GM12874 (cell line): ENCODE measurements around the gene FGF4.

Experiments
- TF ChIP-seq, protein P1 (sequence below): IDR thresholded peaks from 2 replicates; pipeline ENCODE4 v1.5.1; 2011; ENCODE audit warnings: low read depth, mild to moderate bottlenecking, control low read depth, low read length, moderate library complexity; ENCODE audit not compliant: insufficient read depth

The FGF4 gene

DNA sequence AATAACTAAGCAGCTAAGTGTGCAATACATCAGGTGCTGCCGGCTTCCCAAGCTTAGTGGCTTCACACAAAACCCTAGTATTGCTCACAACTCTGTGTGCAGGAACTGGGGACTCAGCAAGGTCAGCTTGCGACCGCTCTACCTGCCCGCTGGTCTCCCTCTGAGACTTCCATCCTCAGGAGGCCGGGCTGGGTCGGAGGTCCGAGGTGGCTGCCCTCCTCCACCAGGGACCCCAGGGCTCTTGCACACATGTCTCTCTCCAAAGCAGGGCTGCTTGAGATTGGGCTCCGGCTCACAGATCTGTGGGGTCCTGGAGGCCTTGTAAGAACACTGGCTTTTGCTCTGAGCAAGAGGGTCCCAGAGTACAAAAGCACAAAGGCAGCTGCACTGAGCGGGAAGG, 45.9 kb downstream of the FGF4 start:
- TF ChIP-seq, protein P1, sequence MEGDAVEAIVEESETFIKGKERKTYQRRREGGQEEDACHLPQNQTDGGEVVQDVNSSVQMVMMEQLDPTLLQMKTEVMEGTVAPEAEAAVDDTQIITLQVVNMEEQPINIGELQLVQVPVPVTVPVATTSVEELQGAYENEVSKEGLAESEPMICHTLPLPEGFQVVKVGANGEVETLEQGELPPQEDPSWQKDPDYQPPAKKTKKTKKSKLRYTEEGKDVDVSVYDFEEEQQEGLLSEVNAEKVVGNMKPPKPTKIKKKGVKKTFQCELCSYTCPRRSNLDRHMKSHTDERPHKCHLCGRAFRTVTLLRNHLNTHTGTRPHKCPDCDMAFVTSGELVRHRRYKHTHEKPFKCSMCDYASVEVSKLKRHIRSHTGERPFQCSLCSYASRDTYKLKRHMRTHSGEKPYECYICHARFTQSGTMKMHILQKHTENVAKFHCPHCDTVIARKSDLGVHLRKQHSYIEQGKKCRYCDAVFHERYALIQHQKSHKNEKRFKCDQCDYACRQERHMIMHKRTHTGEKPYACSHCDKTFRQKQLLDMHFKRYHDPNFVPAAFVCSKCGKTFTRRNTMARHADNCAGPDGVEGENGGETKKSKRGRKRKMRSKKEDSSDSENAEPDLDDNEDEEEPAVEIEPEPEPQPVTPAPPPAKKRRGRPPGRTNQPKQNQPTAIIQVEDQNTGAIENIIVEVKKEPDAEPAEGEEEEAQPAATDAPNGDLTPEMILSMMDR, result no peak

DNA sequence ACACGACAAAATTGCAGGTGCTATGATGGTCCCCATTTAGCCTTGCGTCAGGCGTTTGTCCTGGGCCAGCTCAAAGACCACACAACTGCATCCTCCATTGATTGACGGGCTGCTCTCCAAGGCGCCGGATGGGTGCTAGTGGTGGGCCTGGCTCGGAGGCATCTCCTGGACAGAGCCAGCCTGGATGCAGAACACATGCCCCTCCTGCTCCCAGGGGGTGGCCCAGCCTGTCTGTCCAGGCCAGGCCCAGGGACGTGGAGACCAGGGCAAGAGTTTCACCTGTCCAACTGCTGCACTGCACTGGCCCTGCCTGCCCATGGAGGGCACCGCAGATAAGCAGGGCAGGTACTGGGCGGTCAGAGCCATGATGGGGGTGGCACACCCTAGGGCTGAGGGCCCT, 47.9 kb downstream of the FGF4 start:
- TF ChIP-seq, protein P1, result no peak

- TF ChIP-seq, protein P1, result no peak
Measured at GRCh38 chr11:69726481-69726880, 48.7 kb downstream of the FGF4 start.

DNA sequence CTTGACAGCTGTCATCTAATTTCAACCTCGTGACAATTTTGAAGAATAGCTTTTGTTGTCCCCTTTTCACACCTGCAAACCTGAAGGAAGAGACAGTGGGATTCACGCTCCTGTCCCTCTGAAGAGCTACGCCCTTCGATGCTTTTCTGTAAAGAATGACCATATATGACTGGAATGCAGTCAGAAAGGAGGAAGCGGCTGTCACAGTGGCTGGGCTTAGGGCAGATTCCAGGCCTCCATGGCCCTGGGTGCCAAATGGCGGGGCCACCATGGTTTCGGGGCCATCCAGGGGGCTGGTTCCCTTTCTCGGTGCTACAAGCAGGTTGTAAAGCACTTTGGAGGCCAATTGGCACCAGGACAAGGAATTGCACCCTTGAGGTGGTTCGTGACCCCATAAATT, 49.1 kb downstream of the FGF4 start:
- TF ChIP-seq, protein P1, result no peak

DNA sequence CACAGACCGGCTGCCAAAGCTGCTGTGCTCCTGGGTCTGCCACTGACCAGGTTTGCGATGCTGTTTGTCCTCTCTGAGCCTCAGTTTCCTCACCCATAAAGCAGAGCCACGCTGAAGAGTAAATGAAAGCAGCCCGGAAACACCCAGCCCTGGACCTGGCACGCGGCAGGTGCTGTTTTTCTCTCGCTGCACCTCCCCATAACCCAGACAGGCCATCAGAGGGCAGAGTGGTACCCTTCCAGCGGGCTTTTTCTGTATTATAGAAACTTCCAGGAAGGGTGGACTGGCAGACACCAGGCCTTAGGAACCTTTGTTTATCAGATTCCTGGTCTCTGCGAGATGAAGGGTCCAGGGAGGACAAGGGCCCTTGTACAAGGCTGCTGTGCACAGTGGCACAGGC, 53.4 kb downstream of the FGF4 start:
- TF ChIP-seq, protein P1, result 0 out of 2 replicates have a peak, but pooled peaks have one; percentile 4

DNA sequence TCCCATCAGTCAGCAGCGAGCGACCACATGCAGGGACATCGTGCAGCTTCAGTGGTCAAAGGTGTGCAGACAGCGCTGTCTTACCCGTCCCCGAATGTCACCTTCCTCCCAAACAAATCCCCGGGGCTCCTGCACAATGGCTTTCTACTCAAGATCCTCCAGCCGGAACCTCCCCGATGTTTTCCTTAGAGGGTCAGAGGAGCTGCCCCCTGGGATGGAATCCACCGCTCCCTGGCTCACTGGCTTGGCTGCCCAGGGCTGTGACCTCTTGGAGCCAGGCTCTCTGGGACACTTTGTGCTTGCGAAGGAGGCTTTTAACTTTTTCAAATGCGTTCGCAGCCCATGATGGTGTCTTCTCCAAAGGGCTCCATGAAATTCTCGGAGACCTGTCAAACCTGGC, 54.0 kb downstream of the FGF4 start:
- TF ChIP-seq, protein P1, result no peak
